OCI-LY1 (cell line): ENCODE results near the gene ATP8B1.

Experiments
- CTCF ChIP-seq: fragments of 200-600 bp; sonication (generic), shearing (Covaris generic); IDR thresholded peaks from 2 replicates; pipeline ENCODE4 v1.5.1; 2017; ENCODE audit warnings: mild to moderate bottlenecking, antibody characterized with exemption, low read length, moderate library complexity, mixed read lengths
- EZH2 ChIP-seq: fragments of 200-600 bp; sonication (generic), shearing (Covaris generic); IDR thresholded peaks from 2 replicates; pipeline ENCODE4 v1.8.0; 2017; ENCODE audit warnings: borderline replicate concordance, mixed run types, mild to moderate bottlenecking, antibody characterized with exemption, low read length, moderate library complexity, mixed read lengths

DNA sequence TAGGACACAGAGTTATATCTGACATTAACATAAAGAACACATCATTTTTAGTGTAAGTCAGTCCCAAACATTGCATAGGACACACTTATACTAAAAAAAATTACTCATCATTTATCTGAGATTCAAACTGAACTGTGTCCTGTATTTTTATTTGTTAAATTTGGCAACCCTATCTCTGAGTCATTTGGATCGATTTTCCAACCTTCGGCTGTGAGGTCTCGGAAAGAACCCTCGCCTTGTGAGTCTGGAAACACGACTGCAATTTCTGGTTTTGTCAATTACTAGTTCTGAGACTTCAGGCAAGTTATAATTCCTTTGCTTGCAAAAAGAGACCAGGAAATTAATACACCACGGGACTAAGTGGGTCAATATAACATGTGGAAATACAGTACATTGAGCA lies 14.0 kb downstream of the ATP8B1 start:
- TF ChIP-seq CTCF (no peak), EZH2 (no peak)
